Breast epithelium (tissue), 4 donors: Measurements from ENCODE around the gene SLC8A2. TPM values are rescaled to one million over a fixed set of nuclear protein-coding genes. Genes with fewer than 3 reads are reported as not detected.

Experiments used
- DNase-seq, 2 donors: peaks; one replicate each; pipeline ENCODE4 v3.0.0-alpha.2; 2019; ENCODE audit warnings: low spot score in 2 of 2
- H3K27ac ChIP-seq, 2 donors: fragments of 200-600 bp; sonication (generic) in 1 of 2; one replicate each; pipeline ENCODE4 v1.5.1; 2016 to 2019; ENCODE audit warnings: mild to moderate bottlenecking in 1 of 2
- H3K27me3 ChIP-seq, 2 donors: fragments of 200-600 bp; sonication (generic) in 1 of 2; one replicate each; pipeline versions ENCODE4 v1.5.1 to v1.6.0; 2017 to 2019; ENCODE audit warnings: control low read depth in 1 of 2, mild to moderate bottlenecking in 1 of 2
- H3K36me3 ChIP-seq: fragments of 200-600 bp; one replicate; pipeline ENCODE4 v1.5.1; 2019
- H3K4me1 ChIP-seq, 2 donors: fragments of 200-600 bp; sonication (generic); one replicate each; pipeline ENCODE4 v1.5.1; 2016 to 2019; ENCODE audit warnings: control low read depth in 1 of 2
- H3K4me3 ChIP-seq, 3 donors: fragments of 200-600 bp; sonication (generic); 1 replicate in 2 of 3; 2 replicates in 1 of 3; pipeline ENCODE4 v1.5.1; 2016 to 2019; ENCODE audit warnings: mild to moderate bottlenecking in 3 of 3, moderate library complexity in 2 of 3
- H3K9me3 ChIP-seq, 2 donors: fragments of 200-600 bp; sonication (generic) in 1 of 2; one replicate each; pipeline ENCODE4 v1.5.1; 2016 to 2019; ENCODE audit warnings: control low read depth in 1 of 2
- CTCF ChIP-seq, 3 donors: fragments of 450-650 bp; IDR thresholded peaks; one replicate each; pipeline ENCODE4 v1.5.1; 2016 to 2017; ENCODE audit warnings: antibody characterized with exemption in 3 of 3, mild to moderate bottlenecking in 3 of 3, moderate library complexity in 3 of 3
- POLR2A ChIP-seq: fragments of 450-650 bp; IDR thresholded peaks from one replicate; pipeline ENCODE4 v1.6.1; 2016; ENCODE audit warnings: antibody characterized with exemption, mild to moderate bottlenecking, moderate library complexity
- POLR2AphosphoS5 ChIP-seq, 3 donors: sonication (generic); formaldehyde crosslinking; IDR thresholded peaks; one replicate each; pipeline ENCODE4 v1.6.1; 2017; ENCODE audit warnings: antibody characterized with exemption in 3 of 3
- intact Hi-C: fragments of 100-400 bp; cut with DNase I; formaldehyde crosslinking; loops from one replicate; pipeline ENCODE4 v1.15.1; 2023; ENCODE audit warnings: low total_unique reads
- total RNA-seq, 3 donors: library from RNA; depleted of rRNA; stranded (reverse); fragments of >200 nt; gene quantifications; one replicate each; pipeline ENCODE4 v1.1.0, GENCODE V29; 2016

SLC8A2 gene
- total RNA-seq, 3 donors from 2014 or later, result under 0.01 to 0.29 TPM; not detected in 1

- Histone ChIP-seq H3K36me3 (no peaks in the 10 kb centered on the region), H3K4me3 (no peak overlapping the region), H3K27me3 (no peaks in the 10 kb centered on the region), H3K27ac (no peak overlapping the region), H3K4me1 (peaks cover 4 to 8% of the 10 kb centered on the region in 2 donors), H3K9me3 (no peaks in the 10 kb centered on the region)
- intact Hi-C loops, result no loop called here
- TF ChIP-seq POLR2A (no peak), CTCF (IDR thresholded peaks at IDR 0.05) (no peak), POLR2AphosphoS5 (IDR thresholded peaks at IDR 0.05) (no peak)
- DNase-seq, result no peak
Measured at GRCh38 chr19:47498561-47498960, 26.9 kb upstream of the SLC8A2 start.

GRCh38 chr19:47497821-47498520, 26.3 kb upstream of the SLC8A2 start:
- DNase-seq, result no peak
- Histone ChIP-seq H3K4me1 (peaks cover 4 to 8% of the 10 kb centered on the region in 2 donors), H3K27me3 (no peaks in the 10 kb centered on the region), H3K9me3 (no peaks in the 10 kb centered on the region), H3K27ac (no peak overlapping the region), H3K36me3 (no peaks in the 10 kb centered on the region), H3K4me3 (no peak overlapping the region)
- TF ChIP-seq POLR2AphosphoS5 (IDR thresholded peaks at IDR 0.05), result no peak
- intact Hi-C loops, result no loop called here

- H3K27me3 ChIP-seq, result no peaks in the 10 kb centered on the region
- H3K4me1 ChIP-seq, result peaks cover 4 to 8% of the 10 kb centered on the region in 2 donors
- H3K36me3 ChIP-seq, result no peaks in the 10 kb centered on the region
- H3K9me3 ChIP-seq, result no peaks in the 10 kb centered on the region
- TF ChIP-seq CTCF (IDR thresholded peaks at IDR 0.05), result no peak
- TF ChIP-seq POLR2AphosphoS5 (IDR thresholded peaks at IDR 0.05), result no peak
- TF ChIP-seq POLR2A, result no peak
- peak in 1 of 2 donors; percentile 83 for DNase-seq
- H3K4me3 ChIP-seq, result no peak overlapping the region
- intact Hi-C loops, result no loop called here
- H3K27ac ChIP-seq, result no peak overlapping the region
Measured at GRCh38 chr19:47497050-47497766, 25.5 kb upstream of the SLC8A2 start.

GRCh38 chr19:47495478-47496372, 24.0 kb upstream of the SLC8A2 start:
- TF ChIP-seq CTCF (IDR thresholded peaks at IDR 0.05), result no peak
- no peak for TF ChIP-seq POLR2A
- no peak for TF ChIP-seq POLR2AphosphoS5 (IDR thresholded peaks at IDR 0.05)
- Histone ChIP-seq H3K27ac (no peak overlapping the region), H3K36me3 (no peaks in the 10 kb centered on the region)

GRCh38 chr19:47494729-47495128, 23.0 kb upstream of the SLC8A2 start:
- Histone ChIP-seq H3K4me1 (peaks cover 4 to 8% of the 10 kb centered on the region in 2 donors), H3K27me3 (no peaks in the 10 kb centered on the region), H3K4me3 (no peak overlapping the region), H3K9me3 (no peaks in the 10 kb centered on the region), H3K36me3 (no peaks in the 10 kb centered on the region), H3K27ac (no peak overlapping the region)
- intact Hi-C loops, result no loop called here
- DNase-seq, result no peak
- TF ChIP-seq CTCF (IDR thresholded peaks at IDR 0.05) (no peak), POLR2A (no peak)

More at GRCh38 chr19:47495478-47496372, 24.0 kb upstream of the SLC8A2 start:
- Histone ChIP-seq H3K4me1 (peaks cover 4 to 8% of the 10 kb centered on the region in 2 donors), H3K27me3 (no peaks in the 10 kb centered on the region), H3K9me3 (no peaks in the 10 kb centered on the region), H3K4me3 (no peak overlapping the region)
- intact Hi-C loops, result no loop called here
- DNase-seq, result no peak
